Testis (tissue), 2 donors: ENCODE results near the gene SLCO3A1.

Source experiments
- POLR2A ChIP-seq: fragments of 450-650 bp; IDR thresholded peaks from one replicate; pipeline ENCODE4 v1.6.1; 2017; ENCODE audit warnings: antibody characterized with exemption, mild to moderate bottlenecking, moderate library complexity
- TF ChIP-seq, protein P1 (sequence below), 3 experiments: fragments of 450-650 bp in 2 of 3; fragments of 200-600 bp in 1 of 3; sonication (generic) in 1 of 3; IDR thresholded peaks; one replicate each; pipeline ENCODE4 v1.5.1; 2016 to 2019; ENCODE audit warnings: antibody characterized with exemption in 3 of 3, mild to moderate bottlenecking in 2 of 3, moderate library complexity in 1 of 3

DNA sequence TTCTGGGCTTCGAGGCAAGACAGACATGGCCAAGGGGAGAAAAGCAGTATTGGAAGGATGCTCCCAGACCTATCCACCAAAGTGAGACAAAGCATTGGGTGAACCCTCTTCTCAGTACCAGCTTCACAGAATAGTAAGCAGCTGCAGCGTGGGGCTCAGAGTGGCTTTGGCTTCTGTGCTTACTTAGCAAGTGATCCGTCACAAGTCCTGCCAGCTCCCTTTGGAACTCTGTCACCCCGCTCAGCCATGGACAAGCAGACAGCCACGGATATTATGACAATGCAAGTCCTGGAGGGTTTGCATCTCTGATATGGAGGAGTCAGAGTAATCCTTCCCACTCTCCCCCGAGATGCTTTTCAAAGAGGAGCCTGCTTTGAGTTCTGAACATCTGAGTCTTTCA is 90.8 kb downstream of the SLCO3A1 start:
- TF ChIP-seq POLR2A: no peak
- TF ChIP-seq, protein P1, sequence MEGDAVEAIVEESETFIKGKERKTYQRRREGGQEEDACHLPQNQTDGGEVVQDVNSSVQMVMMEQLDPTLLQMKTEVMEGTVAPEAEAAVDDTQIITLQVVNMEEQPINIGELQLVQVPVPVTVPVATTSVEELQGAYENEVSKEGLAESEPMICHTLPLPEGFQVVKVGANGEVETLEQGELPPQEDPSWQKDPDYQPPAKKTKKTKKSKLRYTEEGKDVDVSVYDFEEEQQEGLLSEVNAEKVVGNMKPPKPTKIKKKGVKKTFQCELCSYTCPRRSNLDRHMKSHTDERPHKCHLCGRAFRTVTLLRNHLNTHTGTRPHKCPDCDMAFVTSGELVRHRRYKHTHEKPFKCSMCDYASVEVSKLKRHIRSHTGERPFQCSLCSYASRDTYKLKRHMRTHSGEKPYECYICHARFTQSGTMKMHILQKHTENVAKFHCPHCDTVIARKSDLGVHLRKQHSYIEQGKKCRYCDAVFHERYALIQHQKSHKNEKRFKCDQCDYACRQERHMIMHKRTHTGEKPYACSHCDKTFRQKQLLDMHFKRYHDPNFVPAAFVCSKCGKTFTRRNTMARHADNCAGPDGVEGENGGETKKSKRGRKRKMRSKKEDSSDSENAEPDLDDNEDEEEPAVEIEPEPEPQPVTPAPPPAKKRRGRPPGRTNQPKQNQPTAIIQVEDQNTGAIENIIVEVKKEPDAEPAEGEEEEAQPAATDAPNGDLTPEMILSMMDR (IDR thresholded peaks at IDR 0.05): no peak
